ENCODE measurements around the gene MAFG.

The MAFG gene

GRCh38 chr17:81934850-81935708 is 7.5 kb upstream of the MAFG start:
- no peak for DNase-seq

GRCh38 chr17:81934098-81934757 is 6.7 kb upstream of the MAFG start:
- no peak for DNase-seq

- no peak for DNase-seq
Observed at GRCh38 chr17:81933178-81933699, 5.7 kb upstream of the MAFG start.

GRCh38 chr17:81932333-81932983 is 4.9 kb upstream of the MAFG start:
- no peak for DNase-seq

GRCh38 chr17:81931557-81932332 is 4.2 kb upstream of the MAFG start:
- no peak for DNase-seq

- no peak for DNase-seq
Observed at GRCh38 chr17:81931189-81931556, 3.6 kb upstream of the MAFG start.

GRCh38 chr17:81930142-81931125 is 2.9 kb upstream of the MAFG start:
- no peak for DNase-seq

GRCh38 chr17:81929253-81930141 is 2.0 kb upstream of the MAFG start:
- DNase-seq = no peak

GRCh38 chr17:81928544-81929252 is 1.2 kb upstream of the MAFG start:
- no peak for DNase-seq

- DNase-seq = no peak
Observed at GRCh38 chr17:81927152-81927652, 333 bp downstream of the MAFG start.

- DNase-seq = peak; percentile 67
Observed at GRCh38 chr17:81926451-81927151, 934 bp downstream of the MAFG start.

GRCh38 chr17:81925860-81926450 is 1.6 kb downstream of the MAFG start:
- no peak for DNase-seq

GRCh38 chr17:81924557-81925532 is 2.7 kb downstream of the MAFG start:
- no peak for DNase-seq

- peak; percentile 88 for DNase-seq
Observed at GRCh38 chr17:81923302-81924260, 4.0 kb downstream of the MAFG start.

GRCh38 chr17:81922566-81923301 is 4.8 kb downstream of the MAFG start:
- peak; percentile 69 for DNase-seq
